HG03521 (cell line): ENCODE measurements around the gene EIF4A2.
A peak's percentile ranks its signal among the peaks of the same experiment; 100 is the strongest.
"Not testable (repeated sequence)": the region's sequence is repeated elsewhere in the genome, so short reads cannot be mapped to it uniquely, and the experiment has no call there.

Experiments
- ATAC-seq: cut with Tn5 transposase; IDR thresholded peaks from one replicate; pipeline ENCODE4 v1.9.1; 2021; ENCODE audit warnings: mild to moderate bottlenecking, moderate library complexity; ENCODE audit not compliant: unreplicated experiment

The EIF4A2 gene

GRCh38 chr3:186784820-186785494 is 1.6 kb downstream of the EIF4A2 start:
- ATAC-seq: no peak

- ATAC-seq: no peak
Measured at GRCh38 chr3:186785495-186786018, 2.2 kb downstream of the EIF4A2 start.

GRCh38 chr3:186786922-186787321 is 3.5 kb downstream of the EIF4A2 start:
- ATAC-seq: no peak

- no peak for ATAC-seq
Measured at GRCh38 chr3:186787642-186788481, 4.5 kb downstream of the EIF4A2 start.

- ATAC-seq: no peak
Measured at GRCh38 chr3:186788482-186789370, 5.3 kb downstream of the EIF4A2 start.

- ATAC-seq: no peak
Measured at GRCh38 chr3:186789554-186790260, 6.3 kb downstream of the EIF4A2 start.

- no peak for ATAC-seq
Measured at GRCh38 chr3:186790261-186790981, 7.0 kb downstream of the EIF4A2 start.

GRCh38 chr3:186798239-186798874 is 15.0 kb downstream of the EIF4A2 start:
- ATAC-seq: no peak

- no peak for ATAC-seq
Measured at GRCh38 chr3:186800285-186800684, 16.9 kb downstream of the EIF4A2 start.

- ATAC-seq: no peak
Measured at GRCh38 chr3:186802701-186803100, 19.3 kb downstream of the EIF4A2 start.

- not testable (repeated sequence) for ATAC-seq
Measured at GRCh38 chr3:186803447-186803846, 20.1 kb downstream of the EIF4A2 start.

GRCh38 chr3:186806089-186807055 is 23.0 kb downstream of the EIF4A2 start, which contains the start of gene RFC4:
Gene RFC4, minus strand, starts transcription at chr3:186806482. Its CDS starts 1,769 bp downstream, at chr3:186804713.
- ATAC-seq: peak; percentile 83

- ATAC-seq: no peak
Measured at GRCh38 chr3:186807231-186807630, 23.9 kb downstream of the EIF4A2 start.

GRCh38 chr3:186810336-186810996 is 27.1 kb downstream of the EIF4A2 start:
- ATAC-seq: no peak

GRCh38 chr3:186811313-186811712 is 27.9 kb downstream of the EIF4A2 start:
- not testable (repeated sequence) for ATAC-seq

- no peak for ATAC-seq
Measured at GRCh38 chr3:186814100-186814499, 30.7 kb downstream of the EIF4A2 start.

- no peak for ATAC-seq
Measured at GRCh38 chr3:186815435-186815834, 32.1 kb downstream of the EIF4A2 start.
